Gastrocnemius medialis (tissue), 4 donors: Measurements from ENCODE around the gene RPS14. TPM values are rescaled to one million over a fixed set of nuclear protein-coding genes. Genes with fewer than 3 reads are reported as not detected.
"Not testable (repeated sequence)": the region's sequence is repeated elsewhere in the genome, so short reads cannot be mapped to it uniquely, and the experiment has no call there.

Experiments used
- ATAC-seq, 2 donors: fragments of 150-250 bp; one replicate each; pipeline ENCODE4 v1.9.1; 2016
- DNase-seq, 2 donors: peaks; one replicate each; pipeline ENCODE4 v3.0.0-alpha.2; 2019
- H3K27ac ChIP-seq, 4 donors: fragments of 200-600 bp; sonication (generic); 1 replicate in 1 of 4; 2 replicates in 3 of 4; pipeline ENCODE4 v1.5.1; 2016 to 2018; ENCODE audit warnings: mild to moderate bottlenecking in 2 of 4, moderate library complexity in 1 of 4
- H3K27me3 ChIP-seq, 3 donors: fragments of 200-600 bp; sonication (generic) in 2 of 3; 1 replicate in 1 of 3; 2 replicates in 2 of 3; pipeline versions ENCODE4 v1.5.1 to v1.6.0; 2016 to 2019; ENCODE audit warnings: mild to moderate bottlenecking in 1 of 3, moderate library complexity in 1 of 3
- H3K36me3 ChIP-seq, 2 donors: fragments of 200-600 bp; sonication (generic) in 1 of 2; one replicate each; pipeline ENCODE4 v1.5.1; 2017 to 2018
- H3K4me1 ChIP-seq, 2 donors: fragments of 200-600 bp; sonication (generic) in 1 of 2; one replicate each; pipeline ENCODE4 v1.5.1; 2016 to 2017; ENCODE audit warnings: mild to moderate bottlenecking in 2 of 2
- H3K4me3 ChIP-seq, 4 donors: fragments of 200-600 bp; sonication (generic) in 3 of 4; 1 replicate in 1 of 4; 2 replicates in 3 of 4; pipeline ENCODE4 v1.5.1; 2016 to 2019; ENCODE audit warnings: mild to moderate bottlenecking in 2 of 4
- H3K9me3 ChIP-seq, 3 donors: fragments of 200-600 bp; sonication (generic) in 2 of 3; 1 replicate in 1 of 3; 2 replicates in 2 of 3; pipeline ENCODE4 v1.5.1; 2016 to 2019
- CTCF ChIP-seq, 5 experiments: fragments of 450-650 bp in 3 of 5; fragments of 200-600 bp in 2 of 5; sonication (generic) in 2 of 5; IDR thresholded peaks in 4 of 5; conservative IDR thresholded peaks in 1 of 5; 1 replicate in 4 of 5; 2 replicates in 1 of 5; pipeline ENCODE4 v1.5.1; 2016 to 2019; ENCODE audit warnings: antibody characterized with exemption in 5 of 5, mild to moderate bottlenecking in 3 of 5, moderate library complexity in 3 of 5
- POLR2A ChIP-seq, 2 donors: fragments of 450-650 bp; IDR thresholded peaks; one replicate each; pipeline ENCODE4 v1.6.1; 2017; ENCODE audit warnings: antibody characterized with exemption in 2 of 2, mild to moderate bottlenecking in 2 of 2, moderate library complexity in 2 of 2
- in situ Hi-C, 4 donors: fragments of 200-750 bp; cut with MboI; loops; one replicate each; pipeline versions ENCODE4 v1.15.0 to v1.8.0; 2017; ENCODE audit warnings: low sequenced_read_pairs in 4 of 4
- intact Hi-C: fragments of 100-400 bp; cut with DNase I; formaldehyde crosslinking; loops from one replicate; pipeline ENCODE4 v1.15.1; 2023; ENCODE audit warnings: low total_unique reads
- total RNA-seq, 4 donors: library from RNA; depleted of rRNA; stranded (reverse); fragments of >200 nt; gene quantifications; one replicate each; pipeline versions ENCODE4 v1.1.0 to v1.2.3, GENCODE V29; 2016

Gene RPS14
- total RNA-seq, 4 donors from 2014 or later: 1,865 to 2,215 (median 2,024) TPM

- no peak overlapping the region for H3K27ac ChIP-seq
- no peak overlapping the region for H3K4me3 ChIP-seq
- DNase-seq (no peak), ATAC-seq (no peak)
- H3K36me3 ChIP-seq: no peaks in the 10 kb centered on the region
- intact Hi-C loops: loop anchor here (10.0 kb wide), 1 partner anchor 156 kb away; no protein-coding TSS in a partner anchor
- H3K9me3 ChIP-seq: no peaks in the 10 kb centered on the region
- H3K27me3 ChIP-seq: no peaks in the 10 kb centered on the region
- in situ Hi-C loops: no loop called here
- H3K4me1 ChIP-seq: peaks cover 0 to 12% of the 10 kb centered on the region in 2 donors
- TF ChIP-seq POLR2A (IDR thresholded peaks at IDR 0.05) (no peak), CTCF (IDR thresholded peaks at IDR 0.05 in 4 of 5, conservative IDR thresholded peaks at IDR 0.05 in 1 of 5) (no peak)
Measured at GRCh38 chr5:150431048-150431447, 18.5 kb downstream of the RPS14 start.

- H3K9me3 ChIP-seq: no peaks in the 10 kb centered on the region
- in situ Hi-C loops: no loop called here
Measured at GRCh38 chr5:150429410-150429873, 20.1 kb downstream of the RPS14 start.

GRCh38 chr5:150428978-150429377, 20.6 kb downstream of the RPS14 start:
- no peaks in the 10 kb centered on the region for H3K27me3 ChIP-seq
- in situ Hi-C loops (no loop called here), intact Hi-C loops (no loop called here)
- TF ChIP-seq CTCF (IDR thresholded peaks at IDR 0.05 in 4 of 5, conservative IDR thresholded peaks at IDR 0.05 in 1 of 5) (no peak), POLR2A (IDR thresholded peaks at IDR 0.05) (no peak)
- H3K4me3 ChIP-seq: no peak overlapping the region
- H3K4me1 ChIP-seq: peaks cover 0 to 12% of the 10 kb centered on the region in 2 donors
- no peak for DNase-seq
- H3K36me3 ChIP-seq: no peaks in the 10 kb centered on the region
- ATAC-seq: no peak
- H3K27ac ChIP-seq: peak overlapping the region in 3 of 4 donors; percentile 44 to 58 (median 56)
- no peaks in the 10 kb centered on the region for H3K9me3 ChIP-seq

More at GRCh38 chr5:150429410-150429873, 20.1 kb downstream of the RPS14 start:
- H3K27ac ChIP-seq: no peak overlapping the region
- no peak for TF ChIP-seq POLR2A (IDR thresholded peaks at IDR 0.05)
- intact Hi-C loops: no loop called here
- no peaks in the 10 kb centered on the region for H3K27me3 ChIP-seq
- DNase-seq: no peak
- no peak overlapping the region for H3K4me3 ChIP-seq
- peaks cover 0 to 12% of the 10 kb centered on the region in 2 donors for H3K4me1 ChIP-seq
- no peak for ATAC-seq
- no peaks in the 10 kb centered on the region for H3K36me3 ChIP-seq

GRCh38 chr5:150428106-150428876, 21.2 kb downstream of the RPS14 start:
- Histone ChIP-seq H3K27me3 (no peaks in the 10 kb centered on the region), H3K27ac (peak overlapping the region in 3 of 4 donors; percentile 44 to 58 (median 56)), H3K36me3 (no peaks in the 10 kb centered on the region), H3K9me3 (no peaks in the 10 kb centered on the region), H3K4me3 (no peak overlapping the region), H3K4me1 (peaks cover 0 to 12% of the 10 kb centered on the region in 2 donors)
- peak; percentile 46 to 56 for ATAC-seq
- no peak for DNase-seq
- intact Hi-C loops: no loop called here
- in situ Hi-C loops: no loop called here
- TF ChIP-seq CTCF (IDR thresholded peaks at IDR 0.05 in 4 of 5, conservative IDR thresholded peaks at IDR 0.05 in 1 of 5) (no peak), POLR2A (IDR thresholded peaks at IDR 0.05) (no peak)

GRCh38 chr5:150426165-150426564, 23.4 kb downstream of the RPS14 start:
- H3K27ac ChIP-seq, H3K36me3 ChIP-seq, ATAC-seq, intact Hi-C loops, H3K9me3 ChIP-seq, H3K27me3 ChIP-seq, H3K4me3 ChIP-seq, DNase-seq, in situ Hi-C loops: not testable (repeated sequence)
- H3K4me1 ChIP-seq: peaks cover 0 to 12% of the 10 kb centered on the region in 2 donors
